Measurements from ENCODE around the gene ZNF365. TPM values are rescaled to one million over a fixed set of nuclear protein-coding genes. Genes with fewer than 3 reads are reported as not detected.

Gene ZNF365
- total and polyA plus RNA-seq, 9 of the 15 experiments (the other 6 are each of a cell fraction or from before 2014, with no cell fraction given), result 0.03 to 0.04 TPM; not detected in 7

- TF ChIP-seq REST (IDR thresholded peaks at IDR 0.05; ENCODE audit: borderline replicate concordance), result no peak
- no peak for TF ChIP-seq REST (CRISPR knock-in tag; IDR thresholded peaks at IDR 0.05; ENCODE audit: low read depth)
These were observed 40.0 kb upstream of the ZNF365 start (continued) for GRCh38 chr10:62333988-62334682.
